Endothelial cell of umbilical vein (primary cell): ENCODE measurements around the gene IGFBP4. TPM values are rescaled to one million over a fixed set of nuclear protein-coding genes. Genes with fewer than 3 reads are reported as not detected.

ENCODE experiments used
- BruUV-seq: library from RNA; stranded (reverse); fragments of 400-500 nt; replicated peaks from 2 replicates; lab custom pipeline; 2021; lab: Mats Ljungman, UMichigan
- CTCF ChIA-PET: fragments of 300-600, 350-600 bp; sonication (Branson Sonifier 250); formaldehyde crosslinking; loops from one replicate; lab custom pipeline; 2021; ENCODE audit warnings: antibody characterized with exemption, inconsistent platforms; lab: Charles Lee
- POLR2A ChIA-PET: fragments of 300-600, 350-600 bp; sonication (Branson Sonifier 250); formaldehyde crosslinking; loops from one replicate; lab custom pipeline; 2021; ENCODE audit warnings: antibody characterized with exemption, inconsistent platforms; lab: Charles Lee
- DNase-seq: peaks from one replicate; pipeline ENCODE4 v3.0.0-alpha.2; 2011; ENCODE audit warnings: low read depth, low spot score
- FAIRE-seq: peaks from 2 replicates; lab custom pipeline; 2011; peaks lifted over from hg19 to GRCh38; lab: Jason Lieb, UNC
- H2AFZ ChIP-seq: 2 replicates; pipeline ENCODE4 v1.6.0; 2012; ENCODE audit warnings: low read depth, low read length, control low read depth, inconsistent platforms
- H3K27ac ChIP-seq: 2 replicates; pipeline ENCODE4 v1.5.1; 2011; ENCODE audit warnings: low read depth, mild to moderate bottlenecking, control low read depth, low read length, moderate library complexity; ENCODE audit not compliant: insufficient read depth
- H3K27me3 ChIP-seq, 2 experiments: 2 replicates each; pipeline versions ENCODE4 v1.6.0 to v1.6.1; 2011; ENCODE audit warnings: low read length in 2 of 2, mixed read lengths in 1 of 2; ENCODE audit not compliant: control insufficient read depth in 2 of 2, insufficient read depth in 2 of 2
- H3K36me3 ChIP-seq, 2 experiments: 2 replicates in 1 of 2; 3 replicates in 1 of 2; pipeline ENCODE4 v1.5.1; 2011; ENCODE audit warnings: low read length in 2 of 2, mild to moderate bottlenecking in 1 of 2, moderate library complexity in 1 of 2; ENCODE audit not compliant: control insufficient read depth in 2 of 2, insufficient read depth in 2 of 2; ENCODE audit errors: extremely low read depth in 1 of 2
- H3K4me1 ChIP-seq: 3 replicates; pipeline ENCODE4 v1.5.1; 2011; ENCODE audit warnings: mild to moderate bottlenecking, low read length; ENCODE audit not compliant: control insufficient read depth, insufficient read depth; ENCODE audit errors: extremely low read depth
- H3K4me2 ChIP-seq: 2 replicates; pipeline ENCODE4 v1.6.1; 2011; ENCODE audit warnings: low read length, control low read depth, mixed read lengths; ENCODE audit not compliant: insufficient read depth
- H3K4me3 ChIP-seq, 3 experiments: fragments of 200-600 bp in 1 of 3; sonication (generic), shearing (Covaris generic) in 1 of 3; replicated peaks in 1 of 3; 2 replicates each; pipeline ENCODE4 v1.5.1; 2011 to 2016; ENCODE audit warnings: control low read depth in 3 of 3, low read length in 3 of 3, mild to moderate bottlenecking in 2 of 3, inconsistent platforms in 1 of 3, low read depth in 1 of 3, moderate library complexity in 1 of 3; ENCODE audit not compliant: insufficient read depth in 1 of 3
- H3K79me2 ChIP-seq: 2 replicates; pipeline ENCODE4 v1.6.0; 2012; ENCODE audit warnings: low read length, inconsistent platforms; ENCODE audit not compliant: control insufficient read depth, insufficient read depth
- H3K9ac ChIP-seq: replicated peaks from 2 replicates; pipeline ENCODE3; 2011; ENCODE audit warnings: low read length, control low read depth; ENCODE audit not compliant: insufficient read depth; ENCODE audit errors: extremely low read depth
- H3K9me1 ChIP-seq: replicated peaks from 3 replicates; pipeline ENCODE4 v1.6.0; 2011; ENCODE audit warnings: mild to moderate bottlenecking, low read length; ENCODE audit not compliant: control insufficient read depth, insufficient read depth; ENCODE audit errors: extremely low read depth
- H3K9me3 ChIP-seq: replicated peaks from 2 replicates; pipeline ENCODE4 v1.5.1; 2012; ENCODE audit warnings: low read length, inconsistent platforms; ENCODE audit not compliant: control insufficient read depth, insufficient read depth
- H4K20me1 ChIP-seq: replicated peaks from 2 replicates; pipeline ENCODE3; 2011; ENCODE audit warnings: mild to moderate bottlenecking, low read length; ENCODE audit not compliant: control insufficient read depth, insufficient read depth; ENCODE audit errors: extremely low read depth
- CTCF ChIP-seq, 2 donors: IDR thresholded peaks; 1 replicate in 1 of 2; 2 replicates in 1 of 2; pipeline ENCODE4 v1.5.1; 2011; ENCODE audit warnings: low read length in 2 of 2, mild to moderate bottlenecking in 2 of 2, moderate library complexity in 2 of 2, control low read depth in 1 of 2, inconsistent platforms in 1 of 2, low read depth in 1 of 2; ENCODE audit not compliant: insufficient read depth in 1 of 2; ENCODE audit errors: extremely low read depth in 1 of 2
- EZH2 ChIP-seq: IDR thresholded peaks from 2 replicates; pipeline ENCODE4 v1.6.1; 2012; ENCODE audit warnings: borderline replicate concordance, low read depth, mild to moderate bottlenecking, moderate library complexity, low read length, inconsistent platforms; ENCODE audit not compliant: severe bottlenecking
- FOS ChIP-seq: IDR thresholded peaks from 2 replicates; pipeline ENCODE4 v1.6.1; 2011; ENCODE audit warnings: mild to moderate bottlenecking, low read length, moderate library complexity, borderline replicate concordance; ENCODE audit not compliant: insufficient read depth
- GATA2 ChIP-seq: IDR thresholded peaks from 2 replicates; pipeline ENCODE4 v1.7.0; 2011; ENCODE audit warnings: low read depth, mild to moderate bottlenecking, moderate library complexity, mixed read lengths, low read length; ENCODE audit not compliant: insufficient read length, insufficient read depth
- JUN ChIP-seq: IDR thresholded peaks from 2 replicates; pipeline ENCODE4 v1.6.1; 2011; ENCODE audit warnings: borderline replicate concordance, low read depth; ENCODE audit not compliant: insufficient read length, insufficient read depth
- MAX ChIP-seq: IDR thresholded peaks from 2 replicates; pipeline ENCODE4 v1.6.1; 2011; ENCODE audit not compliant: insufficient read depth, insufficient read length
- MYC ChIP-seq: IDR thresholded peaks from one replicate; pipeline ENCODE4 v1.6.1; 2011; ENCODE audit warnings: mild to moderate bottlenecking, low read depth, low read length
- POLR2A ChIP-seq: IDR thresholded peaks from 2 replicates; pipeline ENCODE4 v1.6.1; 2012; ENCODE audit warnings: low read depth, mild to moderate bottlenecking, control low read depth, low read length
- POLR2AphosphoS5 ChIP-seq: IDR thresholded peaks from 2 replicates; pipeline ENCODE4 v1.6.1; 2012; ENCODE audit warnings: low read depth, mild to moderate bottlenecking, control low read depth, low read length, moderate library complexity; ENCODE audit not compliant: insufficient read depth
- dilution Hi-C: fragments of 300-500 bp; cut with MboI; formaldehyde crosslinking; loops from one replicate; pipeline ENCODE4 v1.15.0; 2019; ENCODE audit warnings: low sequenced_read_pairs; ENCODE audit not compliant: extremely low pct_ligation_motif_present
- intact Hi-C: fragments of 100-400 bp; cut with micrococcal nuclease; formaldehyde crosslinking; loops from one replicate; pipeline ENCODE4 v1.10.0; 2022
- polyA plus RNA-seq, 4 experiments: library from polyadenylated mRNA; depleted of rRNA in 3 of 4; stranded (reverse) in 3 of 4; unstranded in 1 of 4; fragments of >200 nt; gene quantifications; 2 replicates each; pipeline versions ENCODE4 v1.2.1 to v1.2.3, GENCODE V29; 2011 to 2012; ENCODE audit warnings: missing spikeins in 1 of 4
- total RNA-seq: library from RNA; stranded (reverse); gene quantifications from 2 replicates; pipeline ENCODE4 v1.2.3, GENCODE V29; 2021

IGFBP4 gene
- total and polyA plus RNA-seq, 2 donors (not counting 3 experiments of a cell fraction or from before 2014, with no cell fraction given), result 377 to 618 TPM

- no peak overlapping the region for H2AFZ ChIP-seq
- DNase-seq, result no peak
- BruUV-seq, result no TSS peak
- CTCF ChIA-PET, result interaction anchor here (0.6 to 9.5 kb wide), 55 partner anchors 10 to 1187 kb away, joined by 3 to 148 read pairs (median 7); partner anchors contain the start of genes GJD3, IGFBP4 and TOP2A
- H4K20me1 ChIP-seq, result no peaks in the 10 kb centered on the region
- no peak overlapping the region for H3K4me3 ChIP-seq
- H3K4me2 ChIP-seq, result no peak overlapping the region
- H3K9ac ChIP-seq, result no peak overlapping the region
- no peak for FAIRE-seq
- H3K27ac ChIP-seq, result no peak overlapping the region
- POLR2A ChIA-PET, result interaction anchor here (0.6 to 1.3 kb wide), 5 partner anchors 9 to 57 kb away, joined by 3 to 7 read pairs (median 3); no protein-coding TSS in a partner anchor
- H3K36me3 ChIP-seq, result no peaks in the 10 kb centered on the region
- TF ChIP-seq CTCF (IDR thresholded peaks at IDR 0.05; ENCODE audit: extremely low read depth in 1 of 2, insufficient read depth in 1 of 2, low read depth in 1 of 2, low read length in 2 of 2) (no peak), POLR2A (no peak), EZH2 (no peak), POLR2AphosphoS5 (no peak), GATA2 (no peak), JUN (no peak), FOS (no peak), MYC (no peak), MAX (no peak)
- intact Hi-C loops, result no loop called here
- peaks cover 0 to 2% of the 10 kb centered on the region in 2 experiments for H3K27me3 ChIP-seq
- no peaks in the 10 kb centered on the region for H3K79me2 ChIP-seq
- H3K9me1 ChIP-seq, result no peaks in the 10 kb centered on the region
- no peaks in the 10 kb centered on the region for H3K9me3 ChIP-seq
- H3K4me1 ChIP-seq, result no peaks in the 10 kb centered on the region
- dilution Hi-C loops, result no loop called here
These were observed 32.1 kb downstream of the IGFBP4 start for GRCh38 chr17:40475234-40475908.
